Stimulated activated CD4-positive, alpha-beta T cell treated with anti-CD3 and anti-CD28 coated beads, Interleukin-15, amount 100 ng/mL, for 24 hours (primary cell): ENCODE data around the gene GSG1L2.
"Not testable (repeated sequence)": the region's sequence is repeated elsewhere in the genome, so short reads cannot be mapped to it uniquely, and the experiment has no call there.

Source experiments
- DNase-seq: peaks from one replicate; pipeline ENCODE4 v3.0.0-alpha.2; 2020

GSG1L2 gene

DNA sequence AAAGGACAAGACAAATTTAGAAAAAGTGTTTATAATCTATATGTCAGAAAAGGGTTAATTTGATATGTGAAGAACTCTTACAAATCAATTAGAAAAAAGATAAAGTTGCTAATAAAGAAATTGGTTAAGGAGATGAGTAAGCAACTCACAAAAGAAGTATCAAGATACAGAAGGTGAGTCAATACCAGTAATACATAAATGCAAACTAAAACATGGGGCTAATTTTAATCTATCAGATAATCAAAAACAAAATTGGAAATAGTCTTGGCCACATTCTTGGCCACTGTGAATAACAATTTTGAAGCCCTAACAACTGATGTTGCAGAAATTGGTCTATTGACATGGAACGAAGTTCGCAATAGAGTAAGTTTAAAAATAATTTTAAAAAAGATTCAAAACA is 37.3 kb downstream of the GSG1L2 start:
- DNase-seq: no peak

DNA sequence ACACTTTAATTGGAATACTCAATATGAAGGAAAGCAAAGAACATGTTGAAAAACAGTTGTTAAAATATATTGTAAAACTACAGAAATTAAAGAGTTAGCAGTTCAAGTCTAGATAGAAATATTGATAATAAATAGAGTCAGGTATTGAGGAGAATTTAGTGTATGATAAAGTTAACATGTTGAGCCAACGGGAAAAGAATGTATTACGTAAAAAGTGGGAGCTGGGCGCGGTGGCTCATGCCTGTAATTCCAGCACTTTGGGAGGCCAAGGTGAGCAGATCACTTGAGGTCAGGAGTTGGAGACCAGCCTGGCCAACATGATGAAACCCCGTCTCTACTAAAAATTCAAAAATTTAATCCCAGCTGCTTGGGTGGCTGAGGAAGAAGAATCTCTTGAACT is 38.4 kb downstream of the GSG1L2 start:
- not testable (repeated sequence) for DNase-seq

DNA sequence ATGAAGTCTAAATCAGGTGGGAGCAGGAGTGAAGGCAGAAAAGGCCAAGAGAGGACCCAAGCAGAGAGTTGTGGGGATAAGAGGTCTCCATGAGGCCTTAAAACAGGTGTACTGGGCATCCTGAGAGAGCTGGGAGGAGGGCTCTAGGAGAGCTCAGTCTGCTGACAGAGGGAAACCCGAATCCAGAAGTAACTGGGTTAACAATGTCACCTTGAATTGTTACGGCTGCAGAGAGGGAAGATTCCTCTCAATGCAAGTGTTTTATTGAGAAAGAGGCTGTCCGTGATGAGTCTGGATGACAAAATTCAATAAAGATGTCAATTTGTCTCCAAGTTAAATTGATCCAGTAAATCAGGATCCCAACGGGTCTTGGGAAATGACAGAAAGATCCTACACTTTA is 38.8 kb downstream of the GSG1L2 start:
- no peak for DNase-seq

DNA sequence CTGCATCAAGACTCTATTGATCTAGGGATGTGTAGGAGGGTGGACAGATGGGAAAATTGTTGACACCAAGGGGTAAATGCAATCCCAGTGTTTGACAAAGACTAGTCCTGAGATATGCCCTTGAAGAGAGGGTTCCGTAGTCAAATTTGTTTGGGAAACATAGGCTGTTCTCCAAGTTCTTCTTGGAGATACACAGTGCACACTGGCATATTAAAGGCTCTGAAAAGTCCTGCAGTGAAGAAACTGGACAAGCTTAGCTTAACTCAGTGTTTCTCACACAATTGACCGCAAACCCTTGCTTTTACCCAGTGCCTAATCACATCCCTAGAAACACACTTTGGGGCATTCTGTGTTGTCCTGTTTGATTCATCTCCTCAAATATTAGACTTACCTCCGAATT is 41.3 kb downstream of the GSG1L2 start:
- no peak for DNase-seq

DNA sequence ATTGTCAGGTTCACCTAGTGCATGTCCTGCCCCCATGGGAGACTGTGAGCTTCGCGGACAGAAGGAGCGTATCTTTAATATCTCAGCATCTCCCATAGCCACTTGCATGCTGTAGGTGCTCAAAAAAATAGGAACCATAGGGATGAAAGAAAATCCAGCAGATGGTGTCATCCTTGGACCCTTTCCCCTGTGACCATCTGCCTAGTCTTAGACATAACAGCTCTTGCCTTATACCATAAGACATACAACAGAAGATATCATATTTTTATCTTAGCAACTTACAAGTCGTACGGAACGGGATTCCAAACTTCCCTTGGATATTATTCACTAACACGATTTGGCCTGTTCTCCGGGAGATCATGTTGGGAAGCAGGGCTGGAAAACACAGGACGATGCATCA is 45.0 kb downstream of the GSG1L2 start:
- no peak for DNase-seq

DNA sequence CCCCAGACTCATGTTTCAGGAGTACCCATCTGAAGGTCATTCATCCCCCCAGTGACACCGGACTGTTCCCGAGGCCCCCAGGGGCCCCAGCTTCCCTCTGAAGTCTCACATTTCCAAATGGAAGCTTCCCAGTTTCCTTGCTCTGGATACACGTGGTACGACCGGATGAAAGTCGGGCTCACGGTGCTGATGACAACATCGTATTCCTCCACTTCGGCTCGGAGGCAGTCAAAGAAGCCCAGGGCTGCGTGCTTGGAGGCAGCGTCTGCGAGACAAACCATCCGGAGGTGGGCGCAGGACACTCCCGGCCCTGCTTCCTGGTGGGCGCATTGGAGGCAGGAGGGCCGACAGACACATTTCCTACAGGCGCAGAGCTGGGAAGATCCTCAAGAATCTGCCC is 49.2 kb downstream of the GSG1L2 start:
- no peak for DNase-seq

DNA sequence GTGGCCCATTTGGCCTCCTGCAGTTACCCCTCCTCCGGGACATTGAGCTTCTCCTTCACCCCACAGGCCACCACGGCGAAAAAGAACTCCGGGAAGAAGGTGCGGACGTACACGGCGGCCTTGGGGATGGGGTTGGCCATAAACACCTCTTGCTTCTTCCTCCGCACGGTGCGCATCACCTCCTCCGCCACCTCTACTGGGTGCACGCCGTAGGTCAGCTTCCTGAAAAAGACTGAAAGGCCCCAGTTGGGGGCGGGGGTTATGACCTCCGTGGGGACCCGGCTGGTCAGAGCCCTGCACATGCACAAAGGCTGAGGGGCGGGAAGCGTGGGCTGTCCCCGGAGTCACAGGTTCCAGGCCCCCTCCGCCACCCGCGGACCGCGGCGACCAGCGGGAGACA is 50.4 kb downstream of the GSG1L2 start:
- no peak for DNase-seq

DNA sequence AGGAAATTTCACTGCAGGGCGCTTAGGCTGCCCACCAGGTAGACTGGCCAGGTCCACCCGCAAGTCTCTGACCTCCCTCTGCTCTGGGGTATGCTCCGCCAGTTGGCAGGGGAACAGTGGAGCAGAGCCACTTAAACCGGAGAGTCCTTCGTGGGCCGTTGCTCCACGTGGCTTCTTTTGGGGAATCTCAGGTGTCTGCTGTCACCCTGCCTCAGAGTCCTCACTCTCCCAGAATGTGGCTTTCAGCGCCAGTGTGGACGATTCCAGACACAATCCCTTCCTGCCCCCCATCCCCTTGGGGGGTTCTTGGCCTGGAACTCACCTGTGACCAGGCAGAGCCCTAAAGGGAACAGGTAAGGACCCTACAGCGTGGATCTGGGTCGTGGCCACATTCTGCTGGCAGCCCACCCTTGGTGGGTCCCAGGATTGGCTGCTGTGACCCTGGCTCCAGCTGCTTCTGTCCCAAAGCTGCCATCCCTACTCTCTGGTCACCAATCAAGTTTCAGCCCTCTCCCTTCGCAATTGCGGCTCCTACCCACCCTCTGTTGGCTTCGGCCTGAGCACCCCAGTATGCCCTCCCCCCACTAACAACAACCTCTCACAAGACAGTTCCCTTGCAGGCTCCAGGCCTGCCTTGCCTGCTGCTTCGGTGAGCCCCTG is 52.7 kb downstream of the GSG1L2 start:
- no peak for DNase-seq

DNA sequence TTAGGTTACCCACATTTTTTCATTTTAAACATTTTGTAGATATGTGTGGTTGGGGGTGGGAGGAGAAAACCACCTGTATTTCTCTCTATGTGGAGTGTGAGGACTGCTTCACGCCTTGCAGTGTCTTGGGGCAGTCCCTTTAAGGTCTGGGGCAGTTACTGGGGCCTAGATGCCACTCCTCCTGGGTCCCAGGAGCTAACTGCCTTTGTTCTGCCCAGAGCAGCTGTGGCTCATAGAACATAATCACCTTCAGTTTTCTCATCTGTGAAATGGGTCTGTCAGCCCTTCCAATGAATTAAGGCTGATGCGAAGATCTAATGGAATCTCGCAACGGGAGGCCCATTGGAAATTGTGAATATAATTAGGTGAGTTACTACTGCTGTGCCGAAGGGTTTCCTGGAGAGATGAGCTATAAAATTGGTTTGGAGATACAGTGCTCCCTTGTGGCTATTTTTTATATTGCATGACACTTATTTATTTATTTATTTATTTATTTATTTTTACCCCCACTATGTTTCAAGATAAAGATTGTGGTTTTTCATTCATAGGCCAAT is 53.4 kb downstream of the GSG1L2 start:
- no peak for DNase-seq

DNA sequence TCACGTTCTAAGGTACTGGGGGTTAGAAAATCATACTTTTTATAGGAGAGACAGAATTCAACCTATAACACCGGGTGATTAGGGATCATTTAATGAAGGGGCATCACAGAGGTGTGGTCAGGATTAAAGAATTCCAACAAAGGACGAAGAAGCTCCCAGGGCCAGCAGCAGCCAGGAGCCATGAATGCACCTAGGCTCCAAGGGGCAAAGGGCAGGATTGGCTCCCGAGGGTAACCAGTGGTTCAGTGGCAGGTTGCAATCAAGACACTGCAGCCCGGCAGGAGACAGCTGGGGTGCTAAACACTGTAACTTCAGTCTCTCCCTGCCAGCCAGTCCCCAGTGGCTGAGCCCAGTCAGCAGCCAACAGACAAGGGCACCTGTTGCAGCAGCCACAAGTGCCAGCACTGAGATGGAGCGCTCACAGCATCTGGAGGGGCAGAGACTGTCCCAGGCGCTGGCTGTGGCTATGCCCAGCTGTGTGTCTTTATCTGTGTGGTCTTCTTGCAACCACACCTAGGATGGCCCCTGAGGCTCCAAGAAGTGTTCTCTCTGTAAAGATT is 54.4 kb downstream of the GSG1L2 start:
- no peak for DNase-seq

DNA sequence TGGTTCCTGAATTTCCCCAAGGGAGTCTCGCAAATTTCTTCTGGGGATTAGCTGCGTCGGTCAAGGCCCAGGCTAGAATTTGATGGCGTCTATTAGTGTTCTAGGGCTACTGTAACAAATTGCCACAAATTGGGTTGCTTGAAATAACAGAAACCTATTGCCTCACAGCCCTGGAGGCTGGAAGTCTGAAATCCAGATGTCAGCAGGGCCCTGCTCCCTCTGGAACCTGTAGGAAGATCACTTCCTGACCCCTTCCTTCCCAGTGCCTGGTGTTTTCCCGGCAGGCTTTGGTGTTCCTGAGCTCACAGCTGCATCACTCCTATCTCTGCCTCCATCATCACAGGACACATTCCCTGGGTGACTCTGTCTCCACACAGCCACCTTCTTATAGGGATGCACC is 54.9 kb downstream of the GSG1L2 start:
- DNase-seq: no peak

DNA sequence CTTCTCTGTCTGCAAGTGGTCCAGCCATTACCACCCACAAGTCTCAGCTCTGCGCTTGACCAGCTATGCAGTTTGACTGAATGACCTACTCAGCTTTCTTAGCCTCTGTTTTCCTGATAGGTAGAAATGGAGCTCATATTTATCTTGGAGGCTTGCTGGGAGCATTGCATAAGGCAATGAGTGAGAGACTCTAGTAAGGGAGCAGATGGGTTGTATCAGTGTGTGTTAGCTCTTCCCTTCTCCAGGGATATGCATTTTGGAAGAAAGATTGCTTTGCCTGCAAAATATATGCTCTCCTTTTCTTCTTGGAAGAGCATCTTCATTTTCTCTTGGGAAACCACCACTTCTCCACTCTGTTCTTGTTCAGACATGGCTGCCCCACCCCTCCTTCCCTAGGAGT is 56.6 kb downstream of the GSG1L2 start:
- no peak for DNase-seq

DNA sequence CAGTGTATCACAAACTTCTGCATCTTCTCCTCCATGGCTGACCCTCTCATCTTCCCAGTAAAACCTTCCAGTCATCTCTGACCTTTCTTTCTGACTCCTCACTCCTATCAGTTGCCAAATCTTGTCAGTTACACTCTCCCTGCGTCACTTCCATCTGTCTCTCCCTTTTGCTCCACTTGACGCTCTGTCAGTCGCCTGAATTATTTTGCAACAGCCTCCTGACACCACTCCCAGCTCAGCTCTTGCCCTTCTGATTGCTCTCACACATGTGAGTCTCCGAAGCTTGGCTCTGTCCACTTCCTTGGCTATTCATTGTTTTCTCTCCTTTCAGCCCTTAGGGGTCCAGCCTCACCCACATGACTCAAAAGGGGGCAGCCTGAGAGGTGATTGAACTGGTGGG is 58.2 kb downstream of the GSG1L2 start:
- DNase-seq: no peak

DNA sequence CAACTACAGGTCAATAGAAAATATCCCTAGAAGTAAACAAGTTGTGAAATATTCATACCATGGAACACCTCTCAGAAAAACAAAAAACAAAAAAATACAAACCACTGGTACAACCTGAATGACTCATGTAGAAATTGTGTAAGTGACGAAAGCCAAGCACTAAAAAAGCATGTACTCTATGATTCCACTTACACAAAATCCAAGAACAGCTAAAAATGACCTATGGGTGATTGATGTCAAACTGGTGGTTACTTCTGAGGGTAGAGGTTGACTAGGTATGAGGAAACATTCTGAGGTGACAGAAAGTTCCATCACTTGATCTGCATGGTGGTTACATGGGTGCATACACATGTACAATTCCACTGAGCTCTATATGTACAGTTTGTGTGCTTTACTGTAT is 61.6 kb downstream of the GSG1L2 start:
- DNase-seq: no peak

DNA sequence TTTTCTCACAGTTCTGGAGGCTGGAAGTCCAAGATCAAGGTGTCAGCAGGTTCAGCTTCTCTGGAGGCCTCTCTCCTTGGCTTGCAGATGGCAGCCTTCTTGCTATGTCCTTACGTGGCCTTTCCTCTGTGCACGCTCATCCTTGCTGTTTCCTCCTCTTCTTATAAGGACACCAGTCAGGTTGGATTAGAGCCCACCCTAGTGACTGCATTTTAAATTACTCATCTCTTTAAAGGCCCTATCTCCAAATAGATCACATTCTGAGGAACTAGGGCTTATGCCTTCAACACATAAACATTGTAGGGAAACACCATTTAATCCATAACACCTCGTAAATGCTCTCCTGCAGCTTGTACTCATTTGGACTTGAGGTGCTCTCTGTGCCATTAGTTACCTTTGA is 66.8 kb downstream of the GSG1L2 start:
- no peak for DNase-seq
